Testis (tissue), 2 donors: ENCODE measurements around the gene C1QTNF8.

Experiments used
- POLR2A ChIP-seq: fragments of 450-650 bp; IDR thresholded peaks from one replicate; pipeline ENCODE4 v1.6.1; 2017; ENCODE audit warnings: antibody characterized with exemption, mild to moderate bottlenecking, moderate library complexity
- TF ChIP-seq, protein P1 (sequence below), 3 experiments: fragments of 450-650 bp in 2 of 3; fragments of 200-600 bp in 1 of 3; sonication (generic) in 1 of 3; IDR thresholded peaks; one replicate each; pipeline ENCODE4 v1.5.1; 2016 to 2019; ENCODE audit warnings: antibody characterized with exemption in 3 of 3, mild to moderate bottlenecking in 2 of 3, moderate library complexity in 1 of 3

- TF ChIP-seq POLR2A = no peak
- TF ChIP-seq, protein P1, sequence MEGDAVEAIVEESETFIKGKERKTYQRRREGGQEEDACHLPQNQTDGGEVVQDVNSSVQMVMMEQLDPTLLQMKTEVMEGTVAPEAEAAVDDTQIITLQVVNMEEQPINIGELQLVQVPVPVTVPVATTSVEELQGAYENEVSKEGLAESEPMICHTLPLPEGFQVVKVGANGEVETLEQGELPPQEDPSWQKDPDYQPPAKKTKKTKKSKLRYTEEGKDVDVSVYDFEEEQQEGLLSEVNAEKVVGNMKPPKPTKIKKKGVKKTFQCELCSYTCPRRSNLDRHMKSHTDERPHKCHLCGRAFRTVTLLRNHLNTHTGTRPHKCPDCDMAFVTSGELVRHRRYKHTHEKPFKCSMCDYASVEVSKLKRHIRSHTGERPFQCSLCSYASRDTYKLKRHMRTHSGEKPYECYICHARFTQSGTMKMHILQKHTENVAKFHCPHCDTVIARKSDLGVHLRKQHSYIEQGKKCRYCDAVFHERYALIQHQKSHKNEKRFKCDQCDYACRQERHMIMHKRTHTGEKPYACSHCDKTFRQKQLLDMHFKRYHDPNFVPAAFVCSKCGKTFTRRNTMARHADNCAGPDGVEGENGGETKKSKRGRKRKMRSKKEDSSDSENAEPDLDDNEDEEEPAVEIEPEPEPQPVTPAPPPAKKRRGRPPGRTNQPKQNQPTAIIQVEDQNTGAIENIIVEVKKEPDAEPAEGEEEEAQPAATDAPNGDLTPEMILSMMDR (IDR thresholded peaks at IDR 0.05) = no peak
These were observed 25.1 kb downstream of the C1QTNF8 start for GRCh38 chr16:1070864-1071408.
